Endodermal cell (in vitro differentiated cells): ENCODE results near the gene SSNA1. TPM values are rescaled to one million over a fixed set of nuclear protein-coding genes. Genes with fewer than 3 reads are reported as not detected.

ENCODE experiments used
- DNase-seq: peaks from one replicate; pipeline ENCODE4 v3.0.0-alpha.2; 2017
- H3K27ac ChIP-seq: 2 replicates; pipeline ENCODE4 v1.5.1; 2013; ENCODE audit warnings: mild to moderate bottlenecking, low read depth, low read length, moderate library complexity
- H3K27me3 ChIP-seq: 2 replicates; pipeline ENCODE4 v1.6.1; 2013; ENCODE audit warnings: mild to moderate bottlenecking, low read length, moderate library complexity; ENCODE audit not compliant: insufficient read depth, control insufficient read depth, poor library complexity, severe bottlenecking
- H3K36me3 ChIP-seq: 2 replicates; pipeline ENCODE4 v1.7.0; 2013; ENCODE audit warnings: mild to moderate bottlenecking, low read length, moderate library complexity; ENCODE audit not compliant: control insufficient read depth, insufficient read depth
- H3K4me1 ChIP-seq: one replicate; pipeline ENCODE4 v1.7.0; 2013; ENCODE audit warnings: low read length; ENCODE audit not compliant: control insufficient read depth, insufficient read depth
- H3K4me3 ChIP-seq: 2 replicates; pipeline ENCODE4 v1.5.1; 2013; ENCODE audit warnings: mild to moderate bottlenecking, low read length, moderate library complexity
- H3K9ac ChIP-seq: 2 replicates; pipeline ENCODE4 v1.6.1; 2013; ENCODE audit warnings: mild to moderate bottlenecking, low read length, moderate library complexity; ENCODE audit not compliant: poor library complexity, severe bottlenecking; ENCODE audit errors: extremely low read depth
- H3K9me3 ChIP-seq: 2 replicates; pipeline ENCODE4 v1.6.1; 2013; ENCODE audit warnings: mild to moderate bottlenecking, low read length, moderate library complexity; ENCODE audit not compliant: control insufficient read depth
- H3K27ac Mint-ChIP-seq: 2 replicates; pipeline ENCODE4 v1.8.0; 2020; ENCODE audit warnings: mixed read lengths
- H3K27me3 Mint-ChIP-seq: 2 replicates; pipeline ENCODE4 v1.8.0; 2021; ENCODE audit warnings: mild to moderate bottlenecking, mixed read lengths; ENCODE audit not compliant: insufficient read depth
- H3K36me3 Mint-ChIP-seq: 2 replicates; pipeline ENCODE4 v1.8.0; 2020; ENCODE audit warnings: low read depth, mixed read lengths
- H3K4me1 Mint-ChIP-seq: 2 replicates; pipeline ENCODE4 v1.8.0; 2020; ENCODE audit warnings: mixed read lengths
- H3K4me3 Mint-ChIP-seq: 2 replicates; pipeline ENCODE4 v1.8.0; 2020; ENCODE audit warnings: mild to moderate bottlenecking, moderate library complexity, mixed read lengths
- H3K9me3 Mint-ChIP-seq: 2 replicates; pipeline ENCODE4 v1.8.0; 2020; ENCODE audit warnings: mild to moderate bottlenecking, mixed read lengths
- CTCF ChIP-seq: fragments of 200-600 bp; sonication (generic); conservative IDR thresholded peaks from 2 replicates; pipeline ENCODE4 v1.5.0; 2021; ENCODE audit warnings: antibody characterized with exemption, mild to moderate bottlenecking
- WGBS, 2 experiments: methylation state at CpG; one replicate each; pipeline versions ENCODE4 v1.1.5 to v1.1.7; 2013; ENCODE audit warnings: missing lambda C conversion rate in 2 of 2, mixed read lengths in 1 of 2; ENCODE audit not compliant: insufficient coverage in 1 of 2, insufficient read length in 1 of 2; 5-methylcytosine and 5-hydroxymethylcytosine counted together
- total RNA-seq, 2 donors: library from RNA; stranded (reverse); fragmentation: NEBNext Ultra II Directional in 1 of 2; extraction: Animal tissue kit (Norgen Biotek cat#: 25700) in 1 of 2; gene quantifications; 2 replicates in 1 of 2; 3 replicates in 1 of 2; pipeline ENCODE4 v1.2.1, GENCODE V29; 2021

Gene SSNA1
- total RNA-seq, 2 donors from 2014 or later: 66.5 to 67.7 TPM

GRCh38 chr9:137221506-137222111, 33.1 kb downstream of the SSNA1 start:
- no peaks in the 10 kb centered on the region for H3K9me3 ChIP-seq
- no peak overlapping the region for H3K27ac ChIP-seq

GRCh38 chr9:137222190-137223077, 34.0 kb downstream of the SSNA1 start, which contains the start of gene RNF208:
TSS of gene RNF208 (minus strand) at chr9:137222240. CDS start at chr9:137221212, 1,028 bp downstream.
- Histone ChIP-seq H3K27ac (no peak within 1 kb of the TSS), H3K36me3 (no peaks in the 10 kb centered on the region), H3K4me3 (peak within 1 kb of the TSS; percentile 89), H3K4me1 (peaks cover 21% of the 10 kb centered on the region), H3K9ac (peak within 1 kb of the TSS; percentile 11), H3K9me3 (no peaks in the 10 kb centered on the region), H3K27me3 (no peaks in the 10 kb centered on the region)
- Mint-ChIP-seq H3K9me3 (no peaks in the 10 kb centered on the region), H3K36me3 (peaks cover 3% of the 10 kb centered on the region), H3K4me3 (peak within 1 kb of the TSS; percentile 61), H3K4me1 (peaks cover 11% of the 10 kb centered on the region), H3K27me3 (no peaks in the 10 kb centered on the region), H3K27ac (peak within 1 kb of the TSS; percentile 48)
- TF ChIP-seq CTCF: no peak
- DNase-seq: peak; percentile 82
- WGBS, 2 experiments: 10 to 20% methylated on average over 30 to 88 of the region's 88 CpGs

More at GRCh38 chr9:137221506-137222111, 33.1 kb downstream of the SSNA1 start:
- 7 to 22% methylated on average over 8 to 61 of the region's 61 CpGs for WGBS, 2 experiments
- Histone ChIP-seq H3K27me3 (no peaks in the 10 kb centered on the region), H3K4me1 (peaks cover 23% of the 10 kb centered on the region), H3K36me3 (no peaks in the 10 kb centered on the region), H3K4me3 (no peak overlapping the region), H3K9ac (no peak overlapping the region)
- DNase-seq: peak; percentile 87
- no peak for TF ChIP-seq CTCF
- H3K9me3 Mint-ChIP-seq: no peaks in the 10 kb centered on the region
- no peak overlapping the region for H3K27ac Mint-ChIP-seq
- H3K27me3 Mint-ChIP-seq: no peaks in the 10 kb centered on the region
- H3K4me1 Mint-ChIP-seq: peaks cover 15% of the 10 kb centered on the region
- peak overlapping the region; percentile 43 for H3K4me3 Mint-ChIP-seq
- peaks cover 3% of the 10 kb centered on the region for H3K36me3 Mint-ChIP-seq

GRCh38 chr9:137223078-137223970, 34.8 kb downstream of the SSNA1 start:
- Histone ChIP-seq H3K27me3 (no peaks in the 10 kb centered on the region), H3K4me1 (peaks cover 13% of the 10 kb centered on the region), H3K4me3 (peak overlapping the region; percentile 89), H3K27ac (no peak overlapping the region), H3K9me3 (no peaks in the 10 kb centered on the region), H3K36me3 (no peaks in the 10 kb centered on the region), H3K9ac (peak overlapping the region; percentile 73)
- Mint-ChIP-seq H3K36me3 (peaks cover 3% of the 10 kb centered on the region), H3K27ac (peak overlapping the region; percentile 48), H3K9me3 (no peaks in the 10 kb centered on the region), H3K27me3 (no peaks in the 10 kb centered on the region), H3K4me1 (peaks cover 12% of the 10 kb centered on the region), H3K4me3 (peak overlapping the region; percentile 61)
- 1 to 3% methylated on average over 32 to 63 of the region's 63 CpGs for WGBS, 2 experiments
- no peak for TF ChIP-seq CTCF
- peak; percentile 99 for DNase-seq
